Right cardiac atrium (tissue), 5 donors: ENCODE results near the gene ZNF20. TPM values are rescaled to one million over a fixed set of nuclear protein-coding genes. Genes with fewer than 3 reads are reported as not detected.
A peak's percentile ranks its signal among the peaks of the same experiment; 100 is the strongest.

ENCODE experiments used
- ATAC-seq, 2 donors: fragments of 200-7000 bp; cut with Tn5 transposase; one replicate each; pipeline versions ENCODE4 v1.8.0 to v1.9.1; 2020; ENCODE audit warnings: moderate library complexity in 2 of 2, mild to moderate bottlenecking in 1 of 2
- DNase-seq, 3 donors: peaks; one replicate each; pipeline ENCODE4 v3.0.0-alpha.2; 2020
- H3K27ac ChIP-seq: one replicate; pipeline ENCODE4 v1.5.1; 2013; ENCODE audit warnings: mild to moderate bottlenecking, low read length, control low read depth, moderate library complexity
- H3K27me3 ChIP-seq: one replicate; pipeline ENCODE4 v1.6.1; 2013; ENCODE audit not compliant: control insufficient read depth, insufficient read depth
- H3K4me1 ChIP-seq: one replicate; pipeline ENCODE4 v1.6.1; 2013; ENCODE audit warnings: low read length; ENCODE audit not compliant: control insufficient read depth, insufficient read depth
- H3K4me3 ChIP-seq: one replicate; pipeline ENCODE4 v1.5.1; 2013; ENCODE audit warnings: low read length, control low read depth
- H3K9me3 ChIP-seq: one replicate; pipeline ENCODE4 v1.6.1; 2013; ENCODE audit warnings: low read length; ENCODE audit not compliant: control insufficient read depth
- WGBS: extraction: QIAGEN DNeasy Blood & Tissue Kit; methylation state at CpG from one replicate; pipeline ENCODE4 v1.1.7; 2013; 5-methylcytosine and 5-hydroxymethylcytosine counted together
- intact Hi-C, 4 donors: fragments of 100-400 bp; cut with DNase I; formaldehyde crosslinking; loops; one replicate each; pipeline versions ENCODE4 v1.11.0 to v1.14.0; 2022 to 2023
- long read RNA-seq, 4 donors: library from polyadenylated mRNA; unstranded; transcript quantifications; one replicate each; pipeline ENCODE4 v2.0.0, GENCODE V29; 2020 to 2021
- polyA plus RNA-seq: library from polyadenylated mRNA; stranded (reverse); fragments of 200-250 nt; gene quantifications from one replicate; pipeline ENCODE4 v1.2.3, GENCODE V29; 2013
- total RNA-seq, 4 donors: library from RNA; stranded (reverse); fragmentation: NEBNext Ultra II Directional; extraction: Animal tissue kit (Norgen Biotek cat#: 25700); gene quantifications; one replicate each; pipeline ENCODE4 v1.2.1, GENCODE V29; 2021
- donor health status: healthy with polysubstance abuse.
- donor health status: DM: no; HTN: yes; CAD: no.
- donor health status: DM: no; HTN: no; CAD: no.
- donor health status: DM: no; HTN: yes; CAD: no; lungs with severe emphysema.
- donor health status: DM: yes; HTN: yes; CAD: no.

ZNF20 gene
- total RNA-seq = 1 to 10 TPM in 3 of 4 donors, under 1 TPM in 1; 0.42 to 2.5 (median 2.1) TPM
- polyA plus RNA-seq = 1.2 TPM
- long read RNA-seq, donor 1, partial matches to known transcripts = 0 of 6 reads
- long read RNA-seq, donor 1, other reads (novel, unspliced or antisense) = 3 of 6 reads
- long read RNA-seq, donor 2, partial matches to known transcripts = 0 of 1 reads
- long read RNA-seq, donor 2, other reads (novel, unspliced or antisense) = 1 of 1 reads
- long read RNA-seq, donor 3, partial matches to known transcripts = 0 of 4 reads
- long read RNA-seq, donor 3, other reads (novel, unspliced or antisense) = 0 of 4 reads
- long read RNA-seq, donor 4, partial matches to known transcripts = 0 of 1 reads
- long read RNA-seq, donor 4, other reads (novel, unspliced or antisense) = 0 of 1 reads

DNA sequence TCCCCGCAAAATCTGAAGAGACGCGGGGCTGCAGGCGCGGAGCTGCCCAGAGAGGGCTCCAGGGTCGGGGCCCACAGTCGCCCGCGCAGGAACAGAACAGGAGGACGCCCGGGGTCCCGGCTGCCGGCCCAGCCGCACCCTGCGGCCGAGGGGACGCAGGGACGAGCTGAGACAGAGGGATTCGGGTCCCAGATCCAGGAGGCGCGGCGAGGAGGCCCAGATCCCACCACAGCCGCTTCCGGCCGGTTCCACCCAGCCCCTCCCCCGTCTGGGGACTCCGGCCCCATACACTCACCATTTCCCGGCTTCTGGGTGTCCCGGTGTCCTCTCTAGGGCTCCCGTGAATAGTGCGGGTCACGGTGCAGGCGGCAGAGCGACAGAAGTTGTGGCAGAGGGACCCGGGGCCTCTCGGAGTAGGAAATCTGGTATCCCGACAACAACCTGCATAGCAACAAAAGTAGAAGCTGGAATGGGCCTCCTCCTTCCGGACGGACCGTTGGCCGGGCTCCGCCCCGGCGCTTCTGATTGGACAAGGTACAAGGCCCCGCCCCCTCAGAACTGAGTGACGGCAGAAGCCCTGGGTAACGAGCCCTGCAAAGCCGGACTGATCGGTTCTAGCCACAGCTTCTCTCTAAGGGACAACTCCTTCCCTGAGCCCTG is at the start of gene ZNF20:
Gene ZNF20 (minus strand): TSS at position 466 of the 660 bp plus-strand sequence. CDS start 168 bp downstream, at position 298.
- intact Hi-C loops = loop anchor here (2.0 to 10.0 kb wide), 8 partner anchors 48 to 343 kb away; partner anchors contain the start of genes ZNF491 (in 1 of the 4), ZNF700 (in 1 of the 4) and ZNF878 (in 1 of the 4)
- no peaks in the 10 kb centered on the region for H3K9me3 ChIP-seq
- peak; percentile 95 to 98 (median 98) for DNase-seq
- ATAC-seq = peak; percentile 99 to 100
- peaks cover 4% of the 10 kb centered on the region for H3K4me1 ChIP-seq
- peak within 1 kb of the TSS; percentile 88 for H3K27ac ChIP-seq
- WGBS = under 1% methylated on average over 49 of the region's 49 CpGs
- H3K4me3 ChIP-seq = peak within 1 kb of the TSS; percentile 98
- no peaks in the 10 kb centered on the region for H3K27me3 ChIP-seq

DNA sequence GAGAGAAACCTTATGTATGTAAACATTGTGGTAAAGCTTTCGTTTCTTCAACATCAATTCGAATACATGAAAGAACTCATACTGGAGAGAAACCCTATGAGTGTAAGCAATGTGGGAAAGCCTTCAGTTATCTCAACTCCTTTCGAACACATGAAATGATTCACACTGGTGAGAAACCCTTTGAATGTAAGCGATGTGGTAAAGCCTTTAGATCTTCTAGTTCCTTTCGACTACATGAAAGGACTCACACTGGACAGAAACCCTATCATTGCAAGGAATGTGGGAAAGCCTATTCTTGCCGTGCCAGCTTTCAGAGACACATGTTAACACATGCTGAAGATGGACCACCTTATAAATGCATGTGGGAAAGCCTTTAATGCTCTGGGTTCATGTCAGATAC is 47.5 kb upstream of the ZNF20 start:
- DNase-seq (no peak), ATAC-seq (no peak)
- WGBS = 97% methylated on average over 6 of the region's 6 CpGs
- Histone ChIP-seq H3K4me1 (no peaks in the 10 kb centered on the region), H3K9me3 (peaks cover 11% of the 10 kb centered on the region), H3K27me3 (no peaks in the 10 kb centered on the region), H3K27ac (no peak overlapping the region), H3K4me3 (no peak overlapping the region)
- intact Hi-C loops = no loop called here

DNA sequence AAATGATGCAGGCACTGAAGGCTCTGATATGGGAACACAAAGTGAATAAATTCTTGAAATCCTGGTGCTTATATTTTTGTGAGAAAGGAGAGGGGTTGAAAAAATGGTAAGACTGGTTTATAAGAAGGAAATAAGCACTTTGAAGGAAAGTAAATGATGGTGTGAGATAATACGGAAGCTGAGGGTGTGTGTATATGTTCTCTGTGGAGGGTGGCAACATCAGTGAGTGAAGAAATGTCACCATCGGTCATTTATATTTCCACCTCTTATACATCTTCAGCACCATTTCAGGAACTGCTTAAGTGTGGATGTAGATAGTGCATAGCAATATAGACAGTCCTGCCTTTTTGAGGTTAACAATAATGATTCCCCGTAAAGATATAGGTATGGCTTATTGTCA is 40.2 kb upstream of the ZNF20 start:
- Histone ChIP-seq H3K27me3 (no peaks in the 10 kb centered on the region), H3K4me3 (no peak overlapping the region), H3K27ac (no peak overlapping the region), H3K9me3 (peaks cover 2% of the 10 kb centered on the region), H3K4me1 (no peaks in the 10 kb centered on the region)
- intact Hi-C loops = no loop called here
- DNase-seq (no peak), ATAC-seq (no peak)
- 93% methylated on average over 3 of the region's 3 CpGs for WGBS

DNA sequence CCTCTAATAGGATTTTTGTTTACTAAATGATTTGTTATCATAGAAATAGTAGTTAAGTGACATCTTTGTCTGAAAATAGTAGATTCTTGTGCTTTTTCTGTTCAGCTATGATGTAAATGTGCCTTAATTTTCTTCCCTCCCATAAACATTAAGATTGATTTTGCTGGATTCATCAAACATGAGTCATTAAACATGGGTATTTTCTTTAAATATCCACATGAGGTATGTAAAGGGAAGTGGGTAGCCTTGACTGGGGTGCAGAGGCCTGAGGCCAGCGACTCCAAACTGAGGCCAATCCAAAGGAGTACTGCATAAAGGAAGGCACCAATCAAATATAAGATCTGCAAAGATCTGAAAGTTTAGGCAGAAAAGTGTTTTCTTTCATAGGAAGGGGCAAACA is 26.5 kb upstream of the ZNF20 start:
- H3K27ac ChIP-seq = no peak overlapping the region
- no peaks in the 10 kb centered on the region for H3K9me3 ChIP-seq
- ATAC-seq (no peak), DNase-seq (no peak)
- intact Hi-C loops = no loop called here
- H3K4me1 ChIP-seq = no peaks in the 10 kb centered on the region
- H3K4me3 ChIP-seq = no peak overlapping the region
- 89% methylated on average over 1 of the region's 1 CpG for WGBS
- no peaks in the 10 kb centered on the region for H3K27me3 ChIP-seq

DNA sequence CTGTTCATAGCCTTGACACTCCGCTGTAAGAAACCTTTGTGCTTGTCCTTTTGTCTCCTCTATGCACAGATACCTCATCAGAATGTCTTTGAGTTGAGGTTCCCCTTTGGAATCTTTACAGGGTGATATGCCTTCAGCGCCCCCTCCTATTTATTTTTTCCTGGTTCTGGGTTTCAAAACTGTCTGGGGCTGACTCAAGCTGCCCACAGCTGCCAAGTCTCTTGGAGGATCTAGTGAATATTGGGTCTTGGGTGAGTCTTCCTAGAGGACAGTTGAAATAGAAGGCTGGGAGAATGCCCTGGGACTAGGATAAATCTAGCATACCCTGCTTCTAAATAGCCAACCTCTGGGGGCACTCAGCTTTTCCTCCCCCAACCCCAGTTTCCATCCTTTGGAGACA is 23.7 kb upstream of the ZNF20 start:
- Histone ChIP-seq H3K9me3 (no peaks in the 10 kb centered on the region), H3K4me1 (no peaks in the 10 kb centered on the region), H3K27ac (peak overlapping the region; percentile 3), H3K4me3 (peak overlapping the region; percentile 88), H3K27me3 (no peaks in the 10 kb centered on the region)
- ATAC-seq = no peak
- intact Hi-C loops = no loop called here
- no peak for DNase-seq
- WGBS = 8% methylated on average over 2 of the region's 2 CpGs

DNA sequence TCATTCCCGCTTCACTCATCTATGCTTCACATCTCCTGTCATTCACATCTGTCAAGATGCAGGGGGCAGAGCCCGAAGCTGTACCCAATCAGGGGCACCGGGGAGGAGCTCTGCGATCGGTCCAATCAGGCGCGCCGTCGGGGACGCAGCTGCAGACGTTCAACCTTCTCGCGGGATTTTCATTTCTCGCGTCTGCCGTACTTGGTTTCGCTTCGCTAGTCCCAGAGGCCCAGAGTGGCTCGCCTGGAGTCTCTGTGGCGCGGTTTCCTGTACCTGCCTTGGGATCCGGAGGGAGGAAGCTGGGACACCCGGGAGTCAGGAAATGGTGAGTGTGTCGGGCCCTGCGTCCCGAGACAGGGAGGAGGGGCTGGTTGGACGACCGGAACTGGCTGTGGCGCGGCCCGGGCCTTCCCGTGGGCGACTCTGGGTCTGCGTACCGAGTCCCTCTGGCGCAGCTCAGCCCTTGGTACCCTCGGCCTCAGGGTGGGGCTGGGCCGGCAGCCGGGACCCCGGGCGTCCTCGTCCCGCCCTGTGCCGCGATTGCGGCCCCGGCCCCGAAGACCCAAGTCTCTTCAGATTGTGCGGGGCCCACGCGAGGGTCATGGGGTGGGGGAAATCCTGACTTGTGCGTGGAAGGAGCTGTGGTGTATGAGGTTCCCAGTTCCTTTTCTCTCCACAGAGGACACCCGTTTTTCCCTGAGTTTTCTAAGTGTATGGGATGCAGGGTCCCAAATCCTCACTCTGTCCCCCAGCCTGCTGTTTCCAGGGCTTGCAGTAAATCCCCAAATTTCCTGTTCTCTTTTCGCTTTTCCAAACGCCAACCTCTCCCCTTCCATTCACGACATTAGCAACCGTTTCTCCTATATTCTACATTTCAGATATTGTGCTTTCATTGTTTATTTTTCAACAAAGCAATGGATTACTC is 23.0 kb upstream of the ZNF20 start, which contains the start of gene ZNF136:
Gene ZNF136 (plus strand): TSS at position 215 of the 925 bp plus-strand sequence. CDS start 108 bp downstream, at position 323.
- under 1% methylated on average over 57 of the region's 57 CpGs for WGBS
- Histone ChIP-seq H3K9me3 (no peaks in the 10 kb centered on the region), H3K27me3 (no peaks in the 10 kb centered on the region), H3K4me3 (peak within 1 kb of the TSS; percentile 88), H3K27ac (peak within 1 kb of the TSS; percentile 98), H3K4me1 (no peaks in the 10 kb centered on the region)
- ATAC-seq (peak; percentile 98 to 99), DNase-seq (peak; percentile 96 to 97 (median 97))
- intact Hi-C loops = no loop called here

DNA sequence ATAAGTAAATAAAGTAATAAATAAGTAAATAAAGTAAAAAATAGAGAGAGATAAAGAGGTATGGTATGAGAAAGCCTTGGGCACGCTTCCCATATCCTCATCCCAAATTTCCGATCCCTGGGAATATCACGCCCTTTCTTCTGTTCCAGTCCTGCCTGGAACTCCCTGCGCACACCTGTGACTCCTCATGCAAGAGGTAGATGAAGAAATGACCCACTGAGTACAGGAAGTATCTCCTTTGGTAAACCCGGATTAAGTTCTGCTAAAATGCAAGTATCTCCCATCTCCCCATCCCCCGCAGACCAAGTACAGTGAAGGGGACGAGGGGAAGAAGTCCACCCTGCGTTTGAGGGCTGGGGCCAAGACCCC is 22.3 kb upstream of the ZNF20 start:
- DNase-seq (no peak), ATAC-seq (no peak)
- H3K27me3 ChIP-seq = no peaks in the 10 kb centered on the region
- no peaks in the 10 kb centered on the region for H3K4me1 ChIP-seq
- H3K27ac ChIP-seq = peak overlapping the region; percentile 45
- WGBS = 16% methylated on average over 8 of the region's 8 CpGs
- no peaks in the 10 kb centered on the region for H3K9me3 ChIP-seq
- intact Hi-C loops = no loop called here
- H3K4me3 ChIP-seq = peak overlapping the region; percentile 88

DNA sequence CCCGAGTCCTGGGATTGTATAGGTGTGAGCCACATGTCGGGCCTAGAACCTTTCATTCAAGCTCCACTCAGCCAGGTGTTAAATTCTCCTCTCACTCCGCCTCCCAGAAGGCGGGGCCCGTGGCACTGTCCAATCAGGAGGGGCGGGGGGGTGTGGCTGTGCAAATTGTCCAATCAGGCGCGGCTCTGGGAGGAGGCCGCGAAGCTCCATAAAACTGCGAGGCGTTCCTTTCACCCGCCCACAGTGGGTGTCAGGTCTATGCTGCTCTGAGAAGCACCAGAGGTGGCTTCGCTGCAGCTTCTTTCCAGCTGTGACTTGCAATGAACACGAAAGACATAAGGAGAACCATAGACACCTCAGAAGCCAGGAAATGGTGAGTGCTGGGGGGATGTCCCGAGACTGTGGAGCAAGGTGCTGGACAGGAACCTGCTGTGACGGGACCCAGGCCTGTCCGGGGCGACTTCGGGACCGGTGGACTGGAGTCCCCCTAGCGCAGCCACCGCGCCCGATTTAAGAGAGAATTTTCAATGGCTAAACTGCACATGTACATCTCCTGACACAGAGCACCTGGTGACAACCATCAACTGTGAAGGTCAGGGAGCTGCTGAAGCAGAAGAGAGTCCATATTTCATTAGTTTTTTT is 19.7 kb upstream of the ZNF20 start:
- no peak overlapping the region for H3K27ac ChIP-seq
- no peak overlapping the region for H3K4me3 ChIP-seq
- ATAC-seq (no peak), DNase-seq (no peak)
- WGBS = 94% methylated on average over 25 of the region's 25 CpGs
- peaks cover 2% of the 10 kb centered on the region for H3K4me1 ChIP-seq
- H3K9me3 ChIP-seq = no peaks in the 10 kb centered on the region
- H3K27me3 ChIP-seq = no peaks in the 10 kb centered on the region
- intact Hi-C loops = no loop called here

DNA sequence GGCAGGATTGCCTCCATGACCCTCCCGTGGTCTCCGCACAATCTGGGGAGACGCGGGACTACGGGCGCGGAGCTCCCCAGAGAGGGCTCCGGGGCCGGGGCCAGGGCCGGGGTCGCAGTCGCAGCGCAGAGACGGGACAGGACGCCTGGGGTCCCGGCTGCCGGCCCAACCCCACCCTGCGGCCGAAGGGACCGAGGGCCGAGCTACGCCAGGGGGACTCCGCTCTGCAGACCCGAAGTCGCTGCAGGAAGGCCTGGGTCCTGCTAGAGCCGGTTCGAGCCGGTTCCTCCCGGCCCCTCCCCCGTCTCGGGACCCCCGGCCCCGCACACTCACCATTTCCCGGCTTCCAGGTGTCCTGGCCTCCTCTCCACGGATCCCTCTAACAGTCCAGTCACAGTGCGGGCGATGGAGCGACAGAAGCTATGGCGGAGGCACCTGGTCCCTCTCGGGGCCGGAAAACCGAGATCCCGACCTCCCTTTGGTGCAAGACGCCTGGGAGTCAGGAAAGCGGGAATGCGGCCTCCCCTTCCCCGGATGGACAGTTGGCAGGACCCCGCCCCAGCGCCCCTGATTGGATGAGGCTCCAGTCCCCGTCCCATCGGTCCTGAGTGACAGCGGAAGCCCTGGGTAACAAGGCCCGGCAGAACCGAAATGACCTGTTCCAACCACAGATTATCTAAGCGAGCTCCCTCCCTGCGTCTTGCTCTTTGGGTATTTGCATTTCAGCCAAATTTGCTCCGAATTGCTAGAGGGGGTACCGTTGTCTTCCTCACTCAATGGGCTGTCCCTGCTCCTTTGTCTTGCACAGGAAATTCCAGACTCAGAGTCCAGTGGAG is 16.3 kb upstream of the ZNF20 start, which contains the start of gene ZNF625:
Gene ZNF625 (minus strand): TSS at position 512 of the 836 bp plus-strand sequence. CDS start 176 bp downstream, at position 336.
- no peaks in the 10 kb centered on the region for H3K9me3 ChIP-seq
- peaks cover 2% of the 10 kb centered on the region for H3K4me1 ChIP-seq
- DNase-seq = peak; percentile 92 to 96 (median 95)
- peak within 1 kb of the TSS; percentile 98 for H3K4me3 ChIP-seq
- WGBS = under 1% methylated on average over 58 of the region's 58 CpGs
- intact Hi-C loops = no loop called here
- H3K27me3 ChIP-seq = no peaks in the 10 kb centered on the region
- peak; percentile 99 for ATAC-seq
- peak within 1 kb of the TSS; percentile 32 for H3K27ac ChIP-seq
